Measurements from ENCODE around the gene MALL.
"Not testable (repeated sequence)": the region's sequence is repeated elsewhere in the genome, so short reads cannot be mapped to it uniquely, and the experiment has no call there.

GRCh38 chr2:110049769-110050168 lies 65.9 kb downstream of the MALL start:
- TF ChIP-seq POLR2A (IDR thresholded peaks at IDR 0.05; ENCODE audit: low read depth, low read length); POLR2AphosphoS5 (IDR thresholded peaks at IDR 0.05; ENCODE audit: low read depth, low read length); TAF1 (IDR thresholded peaks at IDR 0.05; ENCODE audit: low read depth, low read length); SPI1 (IDR thresholded peaks at IDR 0.05; ENCODE audit: low read depth, low read length); PAX5 (IDR thresholded peaks at IDR 0.05; ENCODE audit: insufficient read depth, low read length, severe bottlenecking); POU2F2 (IDR thresholded peaks at IDR 0.05; ENCODE audit: low read depth, low read length): not testable (repeated sequence)
